D721Med (cell line): ENCODE data around the gene ADAM23.

Source experiments
- DNase-seq: peaks from one replicate; pipeline ENCODE4 v3.0.0; 2011; ENCODE audit warnings: low spot score; ENCODE audit not compliant: insufficient read length
- FAIRE-seq: peaks from 2 replicates; lab custom pipeline; 2011; peaks lifted over from hg19 to GRCh38; lab: Jason Lieb, UNC
- TF ChIP-seq, protein P1 (sequence below): IDR thresholded peaks from 2 replicates; pipeline ENCODE4 v1.5.1; 2012; ENCODE audit warnings: mild to moderate bottlenecking, control low read depth; ENCODE audit not compliant: insufficient read depth; ENCODE audit errors: missing control alignments

ADAM23 gene

DNA sequence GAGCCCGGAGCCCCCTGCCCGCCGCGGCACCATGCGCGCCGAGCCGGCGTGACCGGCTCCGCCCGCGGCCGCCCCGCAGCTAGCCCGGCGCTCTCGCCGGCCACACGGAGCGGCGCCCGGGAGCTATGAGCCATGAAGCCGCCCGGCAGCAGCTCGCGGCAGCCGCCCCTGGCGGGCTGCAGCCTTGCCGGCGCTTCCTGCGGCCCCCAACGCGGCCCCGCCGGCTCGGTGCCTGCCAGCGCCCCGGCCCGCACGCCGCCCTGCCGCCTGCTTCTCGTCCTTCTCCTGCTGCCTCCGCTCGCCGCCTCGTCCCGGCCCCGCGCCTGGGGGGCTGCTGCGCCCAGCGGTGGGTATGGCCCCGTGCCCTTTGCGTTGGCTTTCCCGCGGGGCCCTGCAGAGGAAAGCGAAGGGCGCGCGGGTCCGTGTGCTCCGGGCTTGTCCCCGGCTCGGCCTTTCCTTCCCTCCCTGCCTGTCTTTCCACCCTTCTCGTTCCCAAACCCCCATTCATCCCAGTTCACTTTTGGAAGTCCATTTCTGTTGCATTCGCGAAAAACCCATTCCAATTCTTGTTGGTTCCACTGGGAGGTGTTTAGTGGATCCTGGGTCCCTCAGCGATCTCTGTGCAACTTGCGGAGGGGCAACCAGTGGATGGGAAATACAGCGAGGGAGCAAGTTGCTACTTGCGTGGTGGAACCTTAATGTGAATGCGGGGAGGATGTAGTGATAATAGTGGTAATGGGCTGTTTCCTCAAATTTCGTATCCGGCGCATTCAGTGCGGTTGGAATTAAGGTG, 599 bp downstream of the ADAM23 start:
- DNase-seq (no peak), FAIRE-seq (no peak)
- TF ChIP-seq, protein P1, sequence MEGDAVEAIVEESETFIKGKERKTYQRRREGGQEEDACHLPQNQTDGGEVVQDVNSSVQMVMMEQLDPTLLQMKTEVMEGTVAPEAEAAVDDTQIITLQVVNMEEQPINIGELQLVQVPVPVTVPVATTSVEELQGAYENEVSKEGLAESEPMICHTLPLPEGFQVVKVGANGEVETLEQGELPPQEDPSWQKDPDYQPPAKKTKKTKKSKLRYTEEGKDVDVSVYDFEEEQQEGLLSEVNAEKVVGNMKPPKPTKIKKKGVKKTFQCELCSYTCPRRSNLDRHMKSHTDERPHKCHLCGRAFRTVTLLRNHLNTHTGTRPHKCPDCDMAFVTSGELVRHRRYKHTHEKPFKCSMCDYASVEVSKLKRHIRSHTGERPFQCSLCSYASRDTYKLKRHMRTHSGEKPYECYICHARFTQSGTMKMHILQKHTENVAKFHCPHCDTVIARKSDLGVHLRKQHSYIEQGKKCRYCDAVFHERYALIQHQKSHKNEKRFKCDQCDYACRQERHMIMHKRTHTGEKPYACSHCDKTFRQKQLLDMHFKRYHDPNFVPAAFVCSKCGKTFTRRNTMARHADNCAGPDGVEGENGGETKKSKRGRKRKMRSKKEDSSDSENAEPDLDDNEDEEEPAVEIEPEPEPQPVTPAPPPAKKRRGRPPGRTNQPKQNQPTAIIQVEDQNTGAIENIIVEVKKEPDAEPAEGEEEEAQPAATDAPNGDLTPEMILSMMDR, result no peak

DNA sequence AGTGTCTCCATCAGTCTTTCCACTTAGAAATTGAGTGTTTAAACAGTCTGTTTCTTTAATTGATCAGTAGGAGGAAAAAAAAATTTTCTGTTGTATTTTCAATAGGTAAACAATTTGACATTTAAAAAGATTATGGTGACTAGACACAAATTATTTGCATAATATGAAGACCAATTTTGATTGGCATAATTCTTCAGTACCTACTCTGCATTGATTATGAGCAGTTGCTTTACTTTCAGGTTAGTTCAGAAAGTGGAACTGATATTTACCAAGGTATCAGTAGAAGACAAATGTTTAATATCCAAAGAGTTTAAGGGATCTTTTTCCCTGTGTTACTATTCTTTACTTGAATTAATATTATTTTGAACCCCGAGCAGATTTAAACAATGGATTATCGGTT, 2.6 kb downstream of the ADAM23 start:
- DNase-seq (no peak), FAIRE-seq (peak; percentile 61)
- TF ChIP-seq, protein P1, result no peak

- no peak for DNase-seq
- TF ChIP-seq, protein P1, result no peak
- no peak for FAIRE-seq
Measured at GRCh38 chr2:206452242-206452641, 8.9 kb downstream of the ADAM23 start.

- FAIRE-seq (no peak), DNase-seq (no peak)
- TF ChIP-seq, protein P1, result no peak
Measured at GRCh38 chr2:206452750-206453149, 9.4 kb downstream of the ADAM23 start.

GRCh38 chr2:206456078-206456754, 12.9 kb downstream of the ADAM23 start:
- DNase-seq (no peak), FAIRE-seq (no peak)
- TF ChIP-seq, protein P1, result no peak

GRCh38 chr2:206457188-206457634, 13.9 kb downstream of the ADAM23 start:
- DNase-seq (no peak), FAIRE-seq (no peak)
- TF ChIP-seq, protein P1, result no peak
